ENCODE data around the gene TAF4B.
A peak's percentile ranks its signal among the peaks of the same experiment; 100 is the strongest.
"Not testable (repeated sequence)": the region's sequence is repeated elsewhere in the genome, so short reads cannot be mapped to it uniquely, and the experiment has no call there.

The TAF4B gene

DNA sequence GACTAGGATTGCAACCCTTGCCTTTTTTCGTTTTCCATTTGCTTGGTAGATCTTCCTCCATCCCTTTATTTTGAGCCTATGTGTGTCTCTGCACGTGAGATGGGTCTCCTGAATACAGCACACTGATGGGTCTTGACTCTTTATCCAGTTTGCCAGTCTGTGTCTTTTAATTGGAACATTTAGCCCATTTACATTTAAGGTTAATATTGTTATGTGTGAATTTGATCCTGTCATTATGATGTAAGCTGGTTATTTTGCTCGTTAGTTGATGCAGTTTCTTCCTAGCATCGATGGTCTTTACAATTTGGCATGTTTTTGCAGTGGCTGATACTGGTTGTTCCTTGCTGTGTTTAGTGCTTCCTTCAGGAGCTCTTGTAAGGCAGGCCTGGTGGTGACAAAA lies 16.1 kb downstream of the TAF4B start:
- not testable (repeated sequence) for DNase-seq

DNA sequence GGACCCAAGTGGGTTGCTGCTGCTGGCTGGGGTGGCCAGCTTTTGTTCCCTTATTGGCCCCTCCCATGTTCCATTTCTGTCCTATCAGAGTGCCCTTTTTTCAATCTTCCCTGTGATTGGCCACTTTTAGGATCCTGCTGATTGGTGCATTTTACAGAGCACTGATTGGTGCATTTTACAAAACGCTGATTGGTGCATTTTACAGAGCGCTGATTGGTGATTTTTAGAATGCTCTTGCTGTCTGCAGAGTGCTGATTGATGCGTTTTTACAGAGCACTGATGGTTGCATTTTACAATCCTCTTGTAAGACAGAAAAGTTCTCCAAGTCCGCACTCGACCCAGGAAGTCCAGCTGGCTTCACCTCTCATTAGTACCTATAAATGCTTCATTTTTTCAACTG lies 19.2 kb downstream of the TAF4B start:
- not testable (repeated sequence) for DNase-seq

DNA sequence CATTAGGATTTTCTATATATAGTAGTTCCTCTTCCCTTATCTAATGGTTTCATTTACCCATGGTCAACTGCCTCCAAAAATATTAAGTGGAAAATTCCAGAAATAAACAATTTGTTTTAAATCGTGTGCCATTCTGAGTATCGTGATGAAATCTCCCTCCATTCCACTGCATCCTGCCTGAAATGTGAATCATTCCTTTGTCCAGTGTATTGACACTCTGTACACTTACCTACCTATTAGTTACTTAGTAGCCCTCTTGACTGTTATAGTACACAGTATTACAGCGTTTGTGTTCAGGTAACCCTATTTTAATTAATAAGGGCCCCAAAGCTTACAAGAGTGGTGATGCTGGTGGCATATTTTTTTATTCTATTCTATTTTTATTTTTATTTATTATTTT lies 26.2 kb downstream of the TAF4B start:
- no peak for DNase-seq

DNA sequence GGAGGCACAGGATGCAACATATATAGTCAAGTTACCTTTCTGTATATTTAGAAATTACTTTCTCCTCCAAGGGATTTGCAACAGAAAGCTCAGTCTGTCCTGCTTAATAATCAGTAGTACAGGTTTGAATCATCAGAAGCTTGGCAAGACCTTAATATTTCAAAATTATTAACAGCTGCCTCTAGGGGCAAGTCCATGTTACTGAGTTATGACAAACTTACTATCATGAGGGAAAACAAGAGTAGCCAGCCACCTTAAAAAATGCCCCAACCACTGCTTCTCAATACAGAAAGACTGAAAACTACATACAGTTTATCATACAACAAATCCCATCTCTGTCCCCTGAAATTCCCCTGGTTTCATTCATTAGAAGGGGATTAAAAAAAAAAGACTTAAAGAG lies 28.6 kb downstream of the TAF4B start:
- not testable (repeated sequence) for DNase-seq

DNA sequence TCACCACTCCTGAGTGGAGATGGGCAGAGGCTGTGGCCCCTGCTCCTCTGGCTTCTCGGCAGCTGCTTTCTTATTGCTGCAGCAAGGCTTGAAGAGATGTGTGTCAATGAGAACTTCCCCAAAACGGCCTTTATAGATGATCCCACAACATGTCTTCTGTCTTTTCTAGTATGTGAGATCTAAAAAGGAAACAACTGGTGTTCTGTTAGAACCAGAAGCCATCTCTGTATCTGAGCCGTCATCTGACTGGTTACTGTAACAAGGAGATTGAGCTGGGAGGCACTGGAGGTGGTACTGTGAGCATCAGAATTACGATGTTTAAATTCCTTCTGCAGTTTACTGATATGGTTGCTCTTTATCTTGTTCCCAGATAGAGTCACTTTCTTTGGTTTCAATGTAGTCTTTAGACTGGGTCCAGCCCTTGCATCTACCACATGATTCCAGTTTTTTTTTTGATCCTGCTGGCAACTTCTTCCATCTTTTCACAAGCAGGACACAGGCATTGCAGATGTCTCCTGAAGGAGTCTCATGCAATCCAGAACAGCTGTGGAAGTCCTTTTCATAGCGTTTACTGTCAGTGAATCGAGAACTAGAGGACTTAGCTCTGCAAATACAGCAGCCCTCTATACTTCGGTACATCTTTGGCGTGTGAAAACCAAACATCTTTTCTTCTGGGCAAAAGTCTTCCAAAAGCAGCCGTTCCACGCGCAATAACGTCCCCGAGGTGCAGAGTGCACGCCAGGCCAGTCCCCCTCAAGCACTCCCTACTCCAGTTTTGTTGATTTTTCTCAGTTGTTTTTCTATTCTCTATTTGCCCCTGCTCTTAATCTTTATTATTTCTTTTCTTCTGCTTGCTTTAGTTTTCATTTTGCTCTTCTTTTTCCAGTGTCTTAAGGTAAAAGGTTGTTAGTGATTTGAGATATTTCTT lies 29.7 kb downstream of the TAF4B start:
- no peak for DNase-seq

DNA sequence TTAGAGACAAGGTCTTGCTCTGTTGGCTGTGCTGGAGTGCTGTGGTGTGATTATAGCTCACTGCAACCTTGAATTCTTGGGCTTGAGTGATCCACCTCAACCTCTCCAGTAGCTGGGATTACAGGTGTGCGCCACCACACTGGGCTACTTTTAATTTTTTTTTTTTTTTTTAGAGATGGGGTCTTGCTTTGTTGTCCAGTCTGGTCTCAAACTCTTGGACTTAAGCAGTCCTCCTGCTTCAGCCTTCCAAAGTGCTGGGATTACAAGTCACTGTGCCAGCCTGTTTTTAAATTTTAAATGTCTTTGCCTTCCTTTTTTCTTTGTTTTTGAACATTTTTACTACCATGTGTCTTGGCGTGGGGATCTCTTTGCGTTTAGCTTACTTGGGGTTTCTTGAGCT lies 32.5 kb downstream of the TAF4B start:
- DNase-seq: no peak

DNA sequence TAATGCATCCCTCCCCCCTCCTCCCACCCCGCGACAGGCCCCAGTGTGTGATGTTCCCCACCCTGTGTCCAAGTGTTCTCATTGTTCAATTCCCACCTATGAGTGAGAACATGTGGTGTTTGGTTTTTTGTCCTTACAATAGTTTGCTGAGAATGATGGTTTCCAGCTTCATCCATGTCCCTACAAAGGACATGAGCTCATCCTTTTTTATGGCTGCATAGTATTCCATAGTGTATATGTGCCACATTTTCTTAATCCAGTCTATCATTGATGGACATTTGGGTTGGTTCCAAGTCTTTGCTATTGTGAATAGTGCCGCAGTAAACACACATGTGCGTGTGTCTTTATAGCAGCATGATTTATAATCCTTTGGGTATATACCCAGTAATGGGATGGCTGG lies 33.2 kb downstream of the TAF4B start:
- DNase-seq: not testable (repeated sequence)

DNA sequence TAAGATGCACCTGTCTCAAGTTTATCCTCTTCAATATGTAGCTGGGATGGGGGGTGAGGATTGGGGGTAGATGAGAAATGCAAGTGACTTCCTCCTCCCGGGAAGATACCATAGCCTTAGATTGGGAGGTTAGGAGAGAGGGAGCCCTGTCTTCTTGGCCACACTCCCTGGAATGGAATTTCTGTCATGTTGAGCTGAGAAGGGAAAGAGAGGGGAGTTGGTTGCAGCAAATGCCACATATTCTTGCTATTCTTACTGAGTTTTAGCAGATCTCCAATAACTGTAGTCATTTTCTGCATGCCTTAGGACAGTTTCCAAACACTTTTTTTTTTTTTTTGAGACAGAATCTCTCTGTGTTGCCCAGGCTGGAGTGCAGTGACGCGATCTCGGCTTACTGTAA lies 35.9 kb downstream of the TAF4B start:
- no peak for DNase-seq

DNA sequence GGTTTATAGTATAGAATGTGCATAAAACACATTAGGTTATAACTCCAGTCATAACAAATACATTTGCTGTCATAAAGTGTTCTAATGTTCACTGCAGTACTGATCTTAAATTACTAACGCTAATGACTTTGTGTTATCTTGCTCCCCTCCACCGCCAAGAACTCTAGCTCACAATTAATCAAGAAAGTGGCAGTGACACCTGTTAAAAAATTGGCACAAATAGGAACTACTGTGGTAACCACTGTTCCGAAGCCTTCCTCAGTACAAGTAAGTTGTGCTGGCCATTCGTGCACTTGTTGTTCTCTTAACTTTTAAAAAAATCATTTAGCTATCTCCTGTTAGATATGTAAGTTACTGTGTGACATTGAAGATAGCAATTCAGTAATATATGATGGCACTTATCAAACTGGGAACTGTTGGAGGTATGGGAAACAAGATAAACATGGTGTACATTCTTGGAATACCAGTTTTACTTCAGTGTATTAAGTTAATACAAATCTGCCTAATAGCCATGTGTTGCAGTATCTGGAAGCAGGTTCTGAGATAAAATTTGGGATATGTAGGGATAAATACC lies 41.2 kb downstream of the TAF4B start:
- no peak for DNase-seq

DNA sequence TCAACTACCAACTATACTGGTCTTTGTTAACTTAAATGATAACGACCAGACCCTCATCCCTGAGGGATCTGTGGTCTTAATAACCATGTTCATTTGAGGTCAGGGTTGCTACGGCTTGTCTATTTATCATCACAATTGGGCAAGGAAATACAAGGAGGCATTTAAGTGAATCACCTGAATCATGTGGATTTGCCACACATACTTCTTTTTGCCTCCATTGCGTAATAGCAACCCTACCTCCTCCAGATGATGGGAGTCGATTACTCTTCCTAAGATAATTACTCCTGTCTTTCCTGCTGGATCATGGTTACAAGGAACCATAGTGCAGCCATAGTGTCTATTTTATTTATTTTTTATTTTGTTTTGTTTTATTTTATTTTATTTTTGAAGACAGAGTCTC lies 42.2 kb downstream of the TAF4B start:
- no peak for DNase-seq

DNA sequence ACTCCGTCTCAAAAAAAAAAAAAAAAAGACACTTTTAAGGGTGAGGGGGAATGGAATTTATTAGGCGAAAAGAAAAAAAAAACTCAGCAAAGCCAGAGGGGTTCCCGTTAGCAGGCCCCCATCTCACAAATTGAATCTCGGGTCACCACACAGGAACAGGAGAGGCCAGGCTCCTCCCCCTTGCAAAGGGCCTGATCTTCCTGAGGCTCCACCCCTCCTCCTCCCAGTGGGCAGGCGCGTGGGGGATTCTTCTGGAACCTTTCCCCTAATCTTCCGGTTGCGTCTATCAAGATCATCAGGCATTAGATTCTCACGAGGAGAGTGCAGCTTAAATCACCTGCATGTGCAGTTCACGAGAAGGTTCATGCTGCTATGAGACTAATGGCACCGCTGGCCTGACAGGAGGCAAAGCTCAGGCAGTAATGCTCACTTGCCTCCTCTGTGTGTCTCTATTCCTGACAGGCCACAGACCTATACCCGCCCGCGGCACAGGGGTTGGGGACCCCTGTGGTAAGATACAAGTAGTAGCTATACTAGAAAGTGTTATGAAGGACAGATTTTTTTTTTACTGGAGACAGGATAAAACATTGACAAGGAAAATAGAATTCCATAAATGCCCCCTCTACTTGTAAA lies 45.8 kb downstream of the TAF4B start:
- DNase-seq: no peak

DNA sequence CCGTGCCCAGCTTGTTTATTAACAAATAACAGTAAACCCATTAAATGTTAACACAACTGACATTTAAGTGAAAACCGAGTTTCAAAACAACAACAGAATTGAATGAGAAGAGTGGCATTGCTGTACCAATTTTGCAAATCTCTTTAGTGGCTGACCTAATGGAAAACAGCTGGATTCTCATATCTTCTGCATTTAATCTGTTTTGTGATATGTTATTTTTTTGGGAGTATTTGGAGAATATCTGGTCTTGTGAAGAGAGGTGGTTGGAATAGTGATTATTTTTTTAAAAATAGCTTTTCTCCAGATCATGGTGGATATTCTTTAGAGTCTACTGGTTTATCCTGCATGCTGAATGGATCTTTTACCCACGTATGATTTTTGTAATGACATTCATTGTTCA lies 51.1 kb downstream of the TAF4B start:
- no peak for DNase-seq

DNA sequence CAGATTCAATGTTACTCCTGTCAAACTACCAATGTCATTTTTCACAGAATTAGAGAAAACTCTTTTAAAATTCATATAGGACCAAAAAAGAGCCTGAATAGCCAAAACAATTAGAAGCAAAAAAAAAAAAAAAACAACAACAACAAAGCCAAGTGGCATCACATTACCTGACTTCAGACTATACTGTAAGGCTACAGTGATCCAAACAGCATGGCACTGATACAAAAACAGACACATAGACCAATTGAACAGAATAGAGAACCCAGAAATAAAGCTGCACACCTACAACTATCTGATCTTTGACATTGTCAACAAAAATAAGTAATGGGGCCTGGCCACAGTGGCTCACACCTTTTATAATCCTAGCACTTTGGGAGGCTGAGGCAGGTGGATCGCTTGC lies 53.2 kb downstream of the TAF4B start:
- DNase-seq: no peak

DNA sequence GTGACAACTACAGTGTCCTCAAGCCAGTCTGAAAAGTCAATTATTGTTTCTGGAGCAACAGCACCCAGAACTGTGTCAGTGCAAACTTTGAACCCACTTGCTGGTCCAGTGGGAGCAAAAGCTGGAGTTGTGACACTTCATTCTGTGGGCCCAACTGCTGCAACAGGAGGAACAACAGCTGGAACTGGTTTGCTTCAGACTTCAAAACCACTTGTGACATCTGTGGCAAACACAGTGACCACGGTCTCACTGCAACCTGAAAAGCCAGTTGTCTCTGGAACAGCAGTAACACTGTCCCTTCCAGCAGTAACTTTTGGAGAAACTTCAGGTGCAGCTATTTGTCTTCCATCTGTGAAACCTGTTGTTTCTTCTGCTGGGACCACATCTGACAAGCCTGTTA lies 59.8 kb downstream of the TAF4B start:
- no peak for DNase-seq

DNA sequence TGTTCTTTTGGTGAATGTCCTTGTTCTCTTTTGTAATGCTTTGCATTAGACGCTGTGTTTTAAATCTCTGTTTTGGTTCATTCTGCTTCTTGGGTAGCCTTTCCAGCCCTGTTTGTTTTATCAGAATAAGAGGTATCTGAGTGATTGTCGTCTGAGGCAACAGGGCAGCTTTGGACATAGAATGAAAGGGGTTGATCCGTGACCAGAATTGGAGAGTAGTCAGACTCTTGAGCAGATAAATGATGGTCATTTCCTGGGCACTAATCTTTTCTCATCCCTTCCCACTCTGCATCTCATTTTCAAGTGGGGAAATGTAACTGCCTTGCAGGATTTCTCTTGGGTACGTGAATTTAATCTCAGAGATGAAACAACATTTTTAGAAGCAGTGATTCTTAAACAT lies 61.4 kb downstream of the TAF4B start:
- DNase-seq: no peak

DNA sequence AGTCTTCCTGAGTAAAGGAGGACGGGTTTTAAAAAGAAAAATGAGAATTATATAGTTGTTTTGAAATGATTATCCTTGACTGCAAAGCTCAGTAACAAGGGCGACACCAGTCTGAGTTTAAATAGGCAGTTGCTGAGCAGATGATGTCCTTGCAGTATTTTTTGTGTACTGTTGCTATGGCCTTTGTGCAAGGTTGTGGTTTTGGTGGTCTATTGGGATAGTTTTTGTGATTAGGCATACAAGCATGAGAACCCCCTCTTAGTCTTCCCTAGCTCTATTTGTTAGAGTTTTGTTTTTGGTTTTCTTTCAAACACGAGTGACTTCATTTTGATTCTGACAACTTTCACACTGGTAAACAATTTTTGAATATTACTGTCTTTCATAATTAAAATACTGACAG lies 64.1 kb downstream of the TAF4B start:
- DNase-seq: no peak

DNA sequence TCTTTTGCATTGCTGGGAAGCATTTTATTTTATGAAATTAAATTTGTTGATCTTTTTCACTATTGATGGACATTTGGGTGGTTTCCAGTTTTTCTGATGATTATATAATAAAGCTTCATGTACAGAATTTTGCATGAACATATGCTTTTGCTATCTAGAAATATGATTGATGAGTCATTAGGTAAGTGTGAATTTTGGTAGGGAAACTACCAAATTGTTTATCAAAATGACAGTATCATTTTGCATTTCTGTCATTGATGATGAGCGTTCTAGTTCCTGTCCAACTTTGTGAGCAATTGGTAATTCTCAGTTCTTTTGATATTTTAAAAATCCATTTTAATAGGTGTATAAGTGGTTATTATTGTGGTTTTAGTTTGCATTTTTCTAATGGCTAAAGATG lies 67.7 kb downstream of the TAF4B start:
- no peak for DNase-seq

DNA sequence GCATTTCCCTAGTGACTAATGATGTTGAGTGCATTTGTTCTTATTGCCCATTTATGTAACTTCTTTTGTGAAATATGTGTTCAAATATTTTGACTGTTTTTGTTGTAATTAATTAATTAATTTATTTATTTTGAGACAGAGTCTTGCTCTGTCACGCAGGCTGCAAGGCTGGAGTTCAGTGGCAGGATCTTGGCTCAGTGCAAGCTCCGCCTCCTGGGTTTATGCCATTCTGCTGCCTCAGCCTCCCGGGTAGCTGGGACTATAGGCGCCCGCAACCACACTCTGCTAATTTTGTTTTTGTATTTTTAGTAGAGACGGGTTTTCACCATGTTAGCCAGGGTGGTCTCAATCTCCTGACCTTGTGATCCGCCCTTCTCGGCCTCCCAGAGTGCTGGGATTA lies 71.9 kb downstream of the TAF4B start:
- no peak for DNase-seq

DNA sequence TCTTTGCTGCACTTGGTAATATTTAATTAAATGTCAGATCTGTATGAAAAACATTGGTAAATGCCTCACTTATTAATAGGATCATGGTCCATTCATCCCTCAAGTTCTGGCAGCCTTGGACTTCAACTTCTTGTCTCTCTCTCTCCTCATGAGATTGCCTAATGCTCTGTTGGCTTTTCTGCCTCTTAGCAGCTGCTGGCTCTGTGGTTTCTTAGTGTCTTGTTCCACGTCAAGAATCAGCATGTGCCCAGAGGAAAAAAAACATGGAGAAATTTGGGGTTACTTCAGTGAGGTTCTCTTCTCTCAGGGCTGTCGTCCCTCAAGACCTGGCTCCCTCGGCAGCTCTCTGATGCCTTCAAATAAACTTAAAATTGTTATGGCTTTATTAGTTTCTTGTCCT lies 75.4 kb downstream of the TAF4B start:
- no peak for DNase-seq

DNA sequence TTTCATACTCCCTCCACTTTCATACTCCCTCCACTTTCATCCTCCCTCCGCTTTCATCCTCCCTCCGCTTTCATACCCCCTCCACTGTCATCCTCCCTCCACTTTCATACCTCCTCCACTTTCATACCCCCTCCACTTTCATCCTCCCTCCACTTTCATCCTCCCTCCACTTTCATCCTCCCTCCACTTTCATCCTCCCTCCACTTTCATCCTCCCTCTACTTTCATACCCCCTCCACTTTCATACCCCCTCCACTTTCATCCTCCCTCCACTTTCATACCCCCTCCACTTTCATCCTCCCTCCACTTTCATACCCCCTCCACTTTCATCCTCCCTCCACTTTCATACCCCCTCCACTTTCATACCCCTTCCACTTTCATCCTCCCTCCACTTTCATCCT lies 77.0 kb downstream of the TAF4B start:
- DNase-seq: not testable (repeated sequence)

DNA sequence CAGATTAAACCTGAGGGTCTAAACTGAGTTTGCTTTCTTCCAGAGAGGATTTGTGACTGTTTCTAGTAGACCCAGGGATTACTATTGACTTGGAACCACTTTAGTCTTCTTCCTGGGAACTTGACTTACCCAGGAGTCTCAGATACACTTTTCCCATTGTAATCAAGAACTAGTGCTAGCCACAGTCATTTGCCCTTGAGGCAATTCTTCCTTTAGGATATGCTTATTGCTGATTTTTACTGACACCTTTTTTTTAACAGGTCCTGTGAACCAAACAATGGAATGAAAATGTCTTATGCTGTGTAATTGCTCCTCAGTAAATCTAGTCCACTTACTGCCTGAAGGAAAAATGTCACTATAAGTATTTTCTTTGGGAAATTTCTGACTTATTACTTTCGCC lies 78.3 kb downstream of the TAF4B start:
- DNase-seq: no peak

DNA sequence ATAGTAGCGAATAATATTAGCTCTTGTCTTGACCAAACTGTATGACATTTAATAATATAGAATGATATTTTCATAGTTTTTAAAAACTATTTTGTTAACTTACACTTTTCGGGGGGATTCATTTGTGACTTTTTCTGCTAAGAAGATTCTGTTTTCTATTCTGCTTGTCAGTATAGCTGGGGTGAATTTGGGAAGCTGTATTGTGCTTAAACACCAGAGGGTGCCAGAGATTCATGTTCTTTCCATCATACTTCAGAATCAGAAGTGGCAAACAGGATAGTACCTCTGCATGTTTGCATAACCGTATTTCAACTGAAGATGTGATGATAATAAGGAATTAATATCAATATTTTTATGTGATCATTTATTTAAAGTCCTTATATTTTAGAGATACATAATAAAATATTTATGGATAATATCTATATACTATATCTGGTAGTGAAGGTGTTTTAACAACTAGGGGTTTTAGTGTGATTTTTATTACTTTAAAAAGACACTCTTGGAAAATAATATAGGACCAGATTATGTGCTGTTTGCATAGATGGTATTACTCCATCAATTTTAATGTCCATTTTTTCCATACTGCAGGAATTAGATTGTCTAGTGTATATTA lies 81.0 kb downstream of the TAF4B start:
- peak; percentile 55 for DNase-seq

DNA sequence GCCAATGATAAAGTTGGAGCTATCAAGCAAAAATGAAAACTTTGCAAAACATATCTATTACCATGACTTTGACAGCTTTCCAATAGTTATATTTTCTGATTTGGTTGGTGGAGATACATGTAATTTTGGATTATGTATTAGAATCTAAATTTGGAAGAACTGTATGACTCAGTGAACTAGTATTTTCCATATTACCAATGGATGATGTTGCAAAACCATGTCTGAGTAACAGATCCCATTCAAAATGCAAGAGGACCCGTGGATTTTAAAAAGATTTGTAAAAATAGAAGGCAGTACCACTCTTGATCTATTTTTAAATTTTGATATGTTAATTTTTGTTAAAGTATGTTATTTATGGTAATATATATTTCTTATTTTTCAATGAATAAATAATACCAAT lies 83.0 kb downstream of the TAF4B start:
- DNase-seq: no peak

DNA sequence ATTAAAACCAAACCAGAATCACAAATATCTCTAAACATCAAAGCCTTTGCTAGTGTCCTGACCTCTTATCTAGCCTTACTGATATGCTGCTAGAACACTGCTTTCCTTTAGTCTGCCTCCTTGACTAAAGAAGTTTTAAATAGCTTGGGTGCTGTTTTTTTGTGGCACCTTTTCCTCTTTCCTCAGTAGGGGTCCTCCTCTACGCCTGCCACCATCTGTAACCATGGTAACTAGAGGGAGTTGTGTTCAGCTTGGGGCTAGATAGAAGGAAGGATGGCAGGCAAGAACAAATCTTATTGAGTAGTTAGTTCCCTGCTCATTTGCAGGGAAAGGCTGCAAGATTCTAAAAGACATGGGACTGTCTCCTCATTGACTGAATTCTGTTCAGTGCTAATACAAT lies 86.0 kb downstream of the TAF4B start:
- DNase-seq: no peak

Measured in NCI-H1048 (cell line).